HPDE6-E6E7 (cell line): Measurements from ENCODE around the gene MMS19.

Source experiments
- DNase-seq: peaks from one replicate; pipeline ENCODE4 v3.0.0; 2011; ENCODE audit warnings: missing footprints; ENCODE audit errors: extremely low spot score

The MMS19 gene

GRCh38 chr10:97468162-97468561 lies 30.1 kb downstream of the MMS19 start:
- no peak for DNase-seq

GRCh38 chr10:97466755-97467154 lies 31.5 kb downstream of the MMS19 start:
- DNase-seq = no peak

GRCh38 chr10:97465982-97466381 lies 32.2 kb downstream of the MMS19 start:
- DNase-seq = no peak

- DNase-seq = no peak
Observed at GRCh38 chr10:97464226-97464625, 34.0 kb downstream of the MMS19 start.

- DNase-seq = peak; percentile 61
Observed at GRCh38 chr10:97463363-97464132, 34.7 kb downstream of the MMS19 start.

- no peak for DNase-seq
Observed at GRCh38 chr10:97462309-97462708, 35.9 kb downstream of the MMS19 start.

GRCh38 chr10:97459933-97460332 lies 38.3 kb downstream of the MMS19 start:
- DNase-seq = no peak

- no peak for DNase-seq
Observed at GRCh38 chr10:97459111-97459510, 39.1 kb downstream of the MMS19 start.

GRCh38 chr10:97456686-97457065 lies 41.5 kb downstream of the MMS19 start:
- DNase-seq = no peak

- no peak for DNase-seq
Observed at GRCh38 chr10:97456034-97456685, 42.1 kb downstream of the MMS19 start.

GRCh38 chr10:97454330-97455036 lies 43.7 kb downstream of the MMS19 start:
- no peak for DNase-seq

GRCh38 chr10:97452352-97452751 lies 45.9 kb downstream of the MMS19 start:
- no peak for DNase-seq

- no peak for DNase-seq
Observed at GRCh38 chr10:97451605-97452004, 46.6 kb downstream of the MMS19 start.

GRCh38 chr10:97450828-97451227 lies 47.4 kb downstream of the MMS19 start:
- no peak for DNase-seq

- DNase-seq = peak; percentile 99
Observed at GRCh38 chr10:97445722-97446639, 52.2 kb downstream of the MMS19 start, which contains the start of the genes EXOSC1 and ZDHHC16. EXOSC1 (minus strand) TSS chr10:97446006; CDS start chr10:97445985, 21 bp downstream. ZDHHC16 (plus strand) TSS chr10:97446175; CDS start chr10:97451676, 5,501 bp downstream.

GRCh38 chr10:97445357-97445721 lies 52.9 kb downstream of the MMS19 start:
- DNase-seq = no peak

GRCh38 chr10:97444212-97444611 lies 54.0 kb downstream of the MMS19 start:
- no peak for DNase-seq

GRCh38 chr10:97442277-97442676 lies 55.9 kb downstream of the MMS19 start:
- DNase-seq = no peak

GRCh38 chr10:97435211-97435610 lies 63.0 kb downstream of the MMS19 start:
- no peak for DNase-seq

- no peak for DNase-seq
Observed at GRCh38 chr10:97434557-97434956, 63.7 kb downstream of the MMS19 start.

- DNase-seq = no peak
Observed at GRCh38 chr10:97434055-97434454, 64.2 kb downstream of the MMS19 start.

GRCh38 chr10:97428572-97428981 lies 69.6 kb downstream of the MMS19 start:
- DNase-seq = no peak
